GM10266 (cell line): ENCODE measurements around the gene LRRC43.
"Not testable (repeated sequence)": the region's sequence is repeated elsewhere in the genome, so short reads cannot be mapped to it uniquely, and the experiment has no call there.

Experiments
- DNase-seq: peaks from one replicate; pipeline ENCODE4 v3.0.0; 2012; ENCODE audit errors: extremely low spot score
- CTCF ChIP-seq: IDR thresholded peaks from 2 replicates; pipeline ENCODE4 v1.5.1; 2012; ENCODE audit warnings: mild to moderate bottlenecking, low read depth; ENCODE audit not compliant: control insufficient read depth, insufficient read depth; ENCODE audit errors: missing control alignments

The LRRC43 gene

GRCh38 chr12:122168492-122168891 is 14.4 kb upstream of the LRRC43 start:
- TF ChIP-seq CTCF, result no peak
- no peak for DNase-seq

GRCh38 chr12:122171399-122171798 is 11.5 kb upstream of the LRRC43 start:
- no peak for TF ChIP-seq CTCF
- no peak for DNase-seq

GRCh38 chr12:122172262-122172939 is 10.5 kb upstream of the LRRC43 start:
- no peak for TF ChIP-seq CTCF
- no peak for DNase-seq

GRCh38 chr12:122174155-122174845 is 8.6 kb upstream of the LRRC43 start, which contains the start of gene IL31:
Gene IL31 (minus strand): TSS chr12:122174221. CDS start chr12:122174172, 49 bp downstream.
- DNase-seq, result no peak
- no peak for TF ChIP-seq CTCF

GRCh38 chr12:122176473-122176872 is 6.5 kb upstream of the LRRC43 start:
- not testable (repeated sequence) for DNase-seq

DNA sequence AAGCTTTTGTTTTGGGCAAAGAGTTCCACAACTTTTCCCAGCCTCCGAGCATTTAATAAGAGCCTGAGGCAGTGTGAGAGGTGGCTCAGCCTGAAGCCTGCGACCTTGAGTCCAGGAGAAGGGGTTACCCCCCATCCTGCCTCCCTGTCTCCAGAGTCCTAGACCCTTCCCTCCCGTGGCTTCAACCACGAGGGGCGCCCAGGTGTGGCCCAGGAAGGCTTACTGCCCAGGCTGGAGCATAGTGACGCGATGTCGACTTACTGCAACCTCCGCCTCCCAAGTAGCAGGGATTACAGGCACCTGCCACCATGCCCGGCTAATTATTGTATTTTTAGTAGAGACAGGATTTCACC is 641 bp downstream of the LRRC43 start:
- no peak for DNase-seq
- TF ChIP-seq CTCF, result no peak

GRCh38 chr12:122184517-122184916 is 1.6 kb downstream of the LRRC43 start:
- no peak for TF ChIP-seq CTCF
- DNase-seq, result peak; percentile 54
